CD8-positive, alpha-beta memory T cell (primary cell): ENCODE data around the gene TRPM1. TPM values are rescaled to one million over a fixed set of nuclear protein-coding genes. Genes with fewer than 3 reads are reported as not detected.

Experiments used
- CTCF ChIA-PET: fragments of 350-600 bp; sonication (Branson Sonifier 250); formaldehyde crosslinking; loops from one replicate; lab custom pipeline; 2021; ENCODE audit warnings: antibody characterized with exemption; lab: Charles Lee
- POLR2A ChIA-PET: fragments of 350-600 bp; sonication (Branson Sonifier 250); formaldehyde crosslinking; loops from one replicate; lab custom pipeline; 2021; ENCODE audit warnings: antibody characterized with exemption; lab: Charles Lee
- DNase-seq, 5 donors: peaks; one replicate each; pipeline versions ENCODE4 v3.0.0 to v3.0.0-alpha.2; 2020 to 2022; ENCODE audit warnings: mixed read lengths in 1 of 5
- H3K27ac ChIP-seq: one replicate; pipeline ENCODE4 v1.7.0; 2013; ENCODE audit warnings: low read depth, mild to moderate bottlenecking, low read length, moderate library complexity
- H3K27me3 ChIP-seq: 2 replicates; pipeline ENCODE4 v1.7.0; 2013; ENCODE audit warnings: low read length, mild to moderate bottlenecking; ENCODE audit not compliant: insufficient read depth, poor library complexity, severe bottlenecking
- H3K36me3 ChIP-seq: 2 replicates; pipeline ENCODE4 v1.7.0; 2013; ENCODE audit warnings: mild to moderate bottlenecking, low read length, moderate library complexity; ENCODE audit not compliant: insufficient read depth
- H3K4me1 ChIP-seq: 2 replicates; pipeline ENCODE4 v1.7.0; 2013; ENCODE audit warnings: mild to moderate bottlenecking, low read length, moderate library complexity; ENCODE audit not compliant: insufficient read depth
- H3K4me3 ChIP-seq: 2 replicates; pipeline ENCODE4 v1.7.0; 2013; ENCODE audit warnings: mild to moderate bottlenecking, low read length
- H3K9me3 ChIP-seq: 2 replicates; pipeline ENCODE4 v1.7.0; 2013; ENCODE audit warnings: mild to moderate bottlenecking, low read length
- H3K27ac Mint-ChIP-seq, 8 donors: one replicate each; pipeline ENCODE4 v1.8.0; 2020 to 2021; ENCODE audit warnings: mixed read lengths in 8 of 8, mild to moderate bottlenecking in 6 of 8, inconsistent platforms in 3 of 8, moderate library complexity in 3 of 8
- H3K27me3 Mint-ChIP-seq, 2 donors: one replicate each; pipeline ENCODE4 v1.8.0; 2020 to 2021; ENCODE audit warnings: mixed read lengths in 2 of 2, mild to moderate bottlenecking in 1 of 2, moderate library complexity in 1 of 2
- H3K36me3 Mint-ChIP-seq, 3 donors: one replicate each; pipeline ENCODE4 v1.8.0; 2020 to 2021; ENCODE audit warnings: mixed read lengths in 3 of 3, inconsistent platforms in 1 of 3, mild to moderate bottlenecking in 1 of 3
- H3K4me1 Mint-ChIP-seq, 3 donors: one replicate each; pipeline ENCODE4 v1.8.0; 2020 to 2021; ENCODE audit warnings: mixed read lengths in 3 of 3, inconsistent platforms in 1 of 3, mild to moderate bottlenecking in 1 of 3
- H3K4me3 Mint-ChIP-seq, 7 donors: one replicate each; pipeline ENCODE4 v1.8.0; 2020 to 2021; ENCODE audit warnings: mixed read lengths in 7 of 7, mild to moderate bottlenecking in 6 of 7, moderate library complexity in 4 of 7, inconsistent platforms in 2 of 7
- H3K9me3 Mint-ChIP-seq, 5 donors: one replicate each; pipeline ENCODE4 v1.8.0; 2020 to 2022; ENCODE audit warnings: mixed read lengths in 5 of 5, mild to moderate bottlenecking in 3 of 5, moderate library complexity in 2 of 5, inconsistent platforms in 1 of 5
- polyA plus RNA-seq: library from polyadenylated mRNA; unstranded; fragments of 300-500 nt; fragmentation: Illumina TruSeq; gene quantifications from one replicate; pipeline ENCODE4 v1.2.3, GENCODE V29; 2021
- total RNA-seq, 2 experiments: library from RNA; stranded (reverse); gene quantifications; one replicate each; pipeline ENCODE4 v1.2.3, GENCODE V29; 2021

The TRPM1 gene
- total and polyA plus RNA-seq, 3 experiments from 2014 or later = 0.03 TPM; not detected in 2

GRCh38 chr15:31086344-31086743 is 15.2 kb downstream of the TRPM1 start:
- Mint-ChIP-seq H3K4me3 (no peak overlapping the region), H3K36me3 (no peaks in the 10 kb centered on the region), H3K4me1 (peaks cover 0 to 4% (median 3%) of the 10 kb centered on the region in 3 donors), H3K27ac (no peak overlapping the region), H3K9me3 (no peaks in the 10 kb centered on the region), H3K27me3 (peaks cover 17 to 41% of the 10 kb centered on the region in 2 donors)
- Histone ChIP-seq H3K27me3 (no peaks in the 10 kb centered on the region), H3K4me1 (no peaks in the 10 kb centered on the region), H3K36me3 (no peaks in the 10 kb centered on the region), H3K4me3 (no peak overlapping the region), H3K27ac (no peak overlapping the region), H3K9me3 (no peaks in the 10 kb centered on the region)
- ChIA-PET CTCF (no interaction called here), POLR2A (no interaction called here)
- no peak for DNase-seq

GRCh38 chr15:31085359-31085758 is 16.2 kb downstream of the TRPM1 start:
- Mint-ChIP-seq H3K4me1 (peaks cover 0 to 8% (median 3%) of the 10 kb centered on the region in 3 donors), H3K27ac (no peak overlapping the region), H3K4me3 (no peak overlapping the region), H3K9me3 (no peaks in the 10 kb centered on the region), H3K27me3 (peaks cover 15 to 34% of the 10 kb centered on the region in 2 donors), H3K36me3 (no peaks in the 10 kb centered on the region)
- no peak for DNase-seq
- no peaks in the 10 kb centered on the region for H3K36me3 ChIP-seq
- H3K9me3 ChIP-seq = no peaks in the 10 kb centered on the region
- no peaks in the 10 kb centered on the region for H3K4me1 ChIP-seq
- H3K27me3 ChIP-seq = no peaks in the 10 kb centered on the region
- ChIA-PET POLR2A (no interaction called here), CTCF (no interaction called here)
- H3K4me3 ChIP-seq = no peak overlapping the region
- no peak overlapping the region for H3K27ac ChIP-seq

DNA sequence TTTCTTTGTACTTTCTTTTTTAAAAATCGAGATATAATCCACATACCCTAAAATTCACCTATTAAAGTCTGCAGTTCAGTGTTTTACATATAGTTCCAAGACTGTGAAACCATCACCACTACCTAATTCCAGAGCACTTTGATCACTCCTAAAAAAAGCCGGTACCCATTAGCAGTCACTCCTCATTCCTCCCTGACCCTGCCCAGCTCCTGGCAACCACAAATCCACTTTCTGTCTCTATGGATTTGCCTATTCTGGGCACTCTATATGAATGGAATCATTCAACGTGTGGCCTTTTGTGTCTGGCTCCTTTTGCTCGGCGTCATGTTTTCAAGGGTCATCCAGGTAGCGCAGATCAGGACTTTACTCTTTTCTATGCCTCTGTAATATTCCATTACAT is 17.3 kb downstream of the TRPM1 start:
- no peak for DNase-seq
- no peaks in the 10 kb centered on the region for H3K4me1 ChIP-seq
- no peak overlapping the region for H3K4me3 Mint-ChIP-seq
- no peaks in the 10 kb centered on the region for H3K27me3 ChIP-seq
- H3K36me3 ChIP-seq = no peaks in the 10 kb centered on the region
- peaks cover 19 to 46% of the 10 kb centered on the region in 2 donors for H3K27me3 Mint-ChIP-seq
- ChIA-PET POLR2A (no interaction called here), CTCF (no interaction called here)
- no peak overlapping the region for H3K27ac Mint-ChIP-seq
- no peak overlapping the region for H3K27ac ChIP-seq
- no peaks in the 10 kb centered on the region for H3K36me3 Mint-ChIP-seq
- peaks cover 0 to 12% (median 3%) of the 10 kb centered on the region in 3 donors for H3K4me1 Mint-ChIP-seq
- H3K9me3 ChIP-seq = no peaks in the 10 kb centered on the region
- H3K9me3 Mint-ChIP-seq = no peaks in the 10 kb centered on the region
- no peak overlapping the region for H3K4me3 ChIP-seq

DNA sequence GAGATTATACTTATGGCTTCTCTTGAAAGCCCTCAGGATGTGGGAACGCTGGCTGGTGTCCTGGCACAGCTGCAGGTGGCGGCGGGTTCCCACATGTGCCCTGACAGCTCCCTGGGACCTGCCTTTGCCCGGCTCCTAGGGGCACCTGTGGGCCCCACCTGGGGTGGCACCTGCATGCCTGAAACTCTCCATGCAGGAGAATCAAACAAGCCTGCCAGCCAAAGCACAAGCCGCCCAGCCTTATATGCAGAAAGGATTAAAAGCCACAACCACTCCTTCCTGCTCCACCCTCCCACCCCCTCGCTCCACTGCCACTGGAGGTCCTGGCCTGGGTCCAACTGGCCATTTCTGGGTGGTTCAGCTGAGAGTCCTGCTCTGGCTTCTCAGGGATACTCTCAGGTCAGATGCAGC is 18.1 kb downstream of the TRPM1 start:
- H3K36me3 Mint-ChIP-seq = no peaks in the 10 kb centered on the region
- CTCF ChIA-PET = no interaction called here
- no peak overlapping the region for H3K27ac Mint-ChIP-seq

GRCh38 chr15:31082771-31083369 is 18.7 kb downstream of the TRPM1 start:
- POLR2A ChIA-PET = no interaction called here
- DNase-seq = no peak
- Mint-ChIP-seq H3K4me3 (no peak overlapping the region), H3K27ac (no peak overlapping the region), H3K4me1 (peaks cover 0 to 12% (median 3%) of the 10 kb centered on the region in 3 donors), H3K27me3 (peaks cover 14 to 59% of the 10 kb centered on the region in 2 donors), H3K9me3 (no peaks in the 10 kb centered on the region), H3K36me3 (no peaks in the 10 kb centered on the region)
- H3K36me3 ChIP-seq = no peaks in the 10 kb centered on the region
- H3K4me1 ChIP-seq = no peaks in the 10 kb centered on the region
- H3K9me3 ChIP-seq = no peaks in the 10 kb centered on the region
- no peak overlapping the region for H3K27ac ChIP-seq
- CTCF ChIA-PET = no interaction called here
- H3K4me3 ChIP-seq = no peak overlapping the region
- H3K27me3 ChIP-seq = no peaks in the 10 kb centered on the region

More for the DNA sequence above, 18.1 kb downstream of the TRPM1 start:
- no peak for DNase-seq
- Mint-ChIP-seq H3K9me3 (no peaks in the 10 kb centered on the region), H3K4me1 (peaks cover 0 to 12% (median 3%) of the 10 kb centered on the region in 3 donors), H3K27me3 (peaks cover 14 to 54% of the 10 kb centered on the region in 2 donors), H3K4me3 (no peak overlapping the region)
- Histone ChIP-seq H3K27ac (no peak overlapping the region), H3K27me3 (no peaks in the 10 kb centered on the region), H3K9me3 (no peaks in the 10 kb centered on the region), H3K36me3 (no peaks in the 10 kb centered on the region), H3K4me1 (no peaks in the 10 kb centered on the region), H3K4me3 (no peak overlapping the region)
- POLR2A ChIA-PET = no interaction called here

GRCh38 chr15:31081588-31082250 is 19.8 kb downstream of the TRPM1 start:
- Histone ChIP-seq H3K4me3 (no peak overlapping the region), H3K27ac (no peak overlapping the region), H3K27me3 (no peaks in the 10 kb centered on the region), H3K4me1 (no peaks in the 10 kb centered on the region), H3K9me3 (no peaks in the 10 kb centered on the region), H3K36me3 (no peaks in the 10 kb centered on the region)
- Mint-ChIP-seq H3K4me1 (peaks cover 0 to 12% (median 3%) of the 10 kb centered on the region in 3 donors), H3K4me3 (peak overlapping the region in 3 of 7 donors; percentile 29 to 37 (median 33)), H3K27me3 (peaks cover 10 to 60% of the 10 kb centered on the region in 2 donors), H3K27ac (peak overlapping the region in 1 of 8 donors; percentile 40), H3K36me3 (no peaks in the 10 kb centered on the region), H3K9me3 (no peaks in the 10 kb centered on the region)
- CTCF ChIA-PET = no interaction called here
- no peak for DNase-seq
- POLR2A ChIA-PET = no interaction called here

DNA sequence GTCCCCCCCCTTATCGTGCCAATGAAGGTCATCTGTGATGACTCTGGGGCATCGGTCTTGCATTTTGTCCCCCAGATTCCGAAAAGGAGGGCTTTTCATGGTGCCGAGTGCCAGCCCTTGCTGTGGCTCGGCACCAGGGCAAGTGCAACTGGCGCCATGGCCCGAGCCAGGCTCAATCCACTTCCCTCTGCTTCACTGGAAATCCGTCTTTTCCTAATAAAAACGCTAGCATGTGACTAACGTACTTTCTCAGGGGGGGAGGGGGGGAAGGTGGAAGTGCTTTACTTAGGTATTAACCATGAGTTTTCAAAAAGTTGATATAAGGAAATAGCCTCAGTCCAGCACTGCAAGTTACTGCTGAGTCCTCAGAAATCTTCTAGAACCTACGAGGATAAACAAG is 20.5 kb downstream of the TRPM1 start:
- Histone ChIP-seq H3K4me1 (no peaks in the 10 kb centered on the region), H3K9me3 (no peaks in the 10 kb centered on the region), H3K4me3 (no peak overlapping the region), H3K27ac (no peak overlapping the region), H3K36me3 (no peaks in the 10 kb centered on the region), H3K27me3 (no peaks in the 10 kb centered on the region)
- H3K36me3 Mint-ChIP-seq = no peaks in the 10 kb centered on the region
- ChIA-PET POLR2A (no interaction called here), CTCF (no interaction called here)
- peaks cover 10 to 63% of the 10 kb centered on the region in 2 donors for H3K27me3 Mint-ChIP-seq
- H3K27ac Mint-ChIP-seq = no peak overlapping the region
- no peaks in the 10 kb centered on the region for H3K9me3 Mint-ChIP-seq
- H3K4me3 Mint-ChIP-seq = peak overlapping the region in 2 of 7 donors; percentile 54 to 57
- peaks cover 0 to 12% (median 3%) of the 10 kb centered on the region in 3 donors for H3K4me1 Mint-ChIP-seq
- DNase-seq = no peak

DNA sequence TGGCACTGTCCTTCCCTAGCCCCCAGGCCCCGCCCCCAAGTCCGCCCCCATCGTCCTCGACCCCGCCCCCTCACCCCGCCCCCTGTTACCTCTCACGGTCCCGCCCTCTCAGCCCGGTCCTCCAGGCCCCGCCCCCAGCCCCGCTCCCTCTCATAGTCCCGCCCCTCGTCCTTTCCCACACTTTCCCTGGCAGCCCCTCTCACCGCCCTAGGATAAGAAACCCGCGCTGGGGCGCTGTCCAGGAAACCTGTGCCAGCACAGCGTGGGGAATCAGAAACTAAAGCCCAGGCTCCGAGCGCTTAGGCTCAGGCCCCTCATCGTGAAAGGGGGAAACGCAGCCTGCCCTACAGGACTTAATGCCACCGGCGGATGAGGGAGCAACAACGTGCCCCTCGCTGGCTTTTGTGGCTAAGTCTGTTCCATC is 20.9 kb downstream of the TRPM1 start:
- Mint-ChIP-seq H3K27me3 (peaks cover 12 to 66% of the 10 kb centered on the region in 2 donors), H3K27ac (no peak overlapping the region), H3K4me1 (peaks cover 0 to 12% (median 3%) of the 10 kb centered on the region in 3 donors), H3K36me3 (no peaks in the 10 kb centered on the region), H3K4me3 (peak overlapping the region in 5 of 7 donors; percentile 36 to 82 (median 57)), H3K9me3 (peaks cover 0 to 3% (median 0%) of the 10 kb centered on the region in 5 donors)
- DNase-seq = peak in 2 of 5 donors; percentile 7 to 28
- no peak overlapping the region for H3K27ac ChIP-seq
- H3K4me3 ChIP-seq = no peak overlapping the region
- no peaks in the 10 kb centered on the region for H3K4me1 ChIP-seq
- ChIA-PET POLR2A (no interaction called here), CTCF (no interaction called here)
- H3K27me3 ChIP-seq = no peaks in the 10 kb centered on the region
- H3K9me3 ChIP-seq = no peaks in the 10 kb centered on the region
- H3K36me3 ChIP-seq = no peaks in the 10 kb centered on the region
